Esophagus muscularis mucosa (tissue), 3 donors: ENCODE measurements around the gene PXMP4.

Experiments
- POLR2A ChIP-seq: fragments of 450-650 bp; IDR thresholded peaks from one replicate; pipeline ENCODE4 v1.6.1; 2017; ENCODE audit warnings: antibody characterized with exemption, moderate library complexity, mild to moderate bottlenecking, low read depth
- POLR2AphosphoS5 ChIP-seq, 2 donors: sonication (generic); formaldehyde crosslinking; IDR thresholded peaks; one replicate each; pipeline ENCODE4 v1.6.1; 2017; ENCODE audit warnings: antibody characterized with exemption in 2 of 2
- TF ChIP-seq, protein P1 (sequence below), 3 experiments: fragments of 200-600 bp in 2 of 3; fragments of 450-650 bp in 1 of 3; sonication (generic) in 2 of 3; IDR thresholded peaks; one replicate each; pipeline ENCODE4 v1.5.1; 2017 to 2019; ENCODE audit warnings: antibody characterized with exemption in 3 of 3, mild to moderate bottlenecking in 2 of 3, moderate library complexity in 1 of 3

DNA sequence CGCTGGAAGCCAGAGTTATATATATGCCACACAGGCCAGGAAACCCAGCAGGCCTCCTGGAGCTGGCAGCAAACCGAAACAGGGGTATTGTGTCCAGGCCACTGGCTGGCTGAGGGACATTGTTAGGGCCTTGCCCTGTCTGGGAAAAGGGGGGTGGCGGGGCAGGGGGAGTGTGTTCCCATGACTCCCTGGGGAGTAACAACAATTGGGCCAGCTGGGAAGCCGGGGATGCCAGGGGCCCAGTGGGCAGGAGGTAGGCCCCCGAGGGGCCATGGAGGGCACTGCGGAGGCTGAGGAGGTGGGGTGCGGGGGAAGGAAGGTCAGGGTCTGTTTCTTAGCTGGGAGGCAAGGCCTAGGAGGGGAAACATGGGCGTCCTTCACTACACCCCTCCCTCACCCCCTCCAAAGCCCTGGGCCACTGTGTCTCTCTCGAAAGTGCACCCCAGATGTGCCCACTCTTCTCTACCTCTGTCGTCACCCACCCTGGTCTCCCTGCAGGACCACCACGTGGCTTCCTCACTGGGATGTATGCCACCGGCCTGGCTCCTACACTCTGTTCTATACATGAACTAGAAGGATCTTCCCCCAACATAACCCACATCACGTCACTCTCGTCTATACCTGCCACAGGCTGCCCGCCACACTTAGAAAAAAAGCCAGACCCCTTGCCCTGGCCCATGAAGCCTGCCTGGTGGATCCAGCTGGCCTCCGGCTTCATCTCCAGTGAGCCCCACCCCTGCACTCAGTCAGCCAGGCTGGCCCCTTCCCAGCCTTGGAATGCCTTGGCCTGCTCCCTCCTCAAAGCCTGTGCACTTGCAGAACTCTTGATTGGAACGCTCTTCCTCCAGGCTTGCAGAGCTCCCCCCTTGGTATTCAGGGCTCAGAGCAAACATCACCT lies 26.1 kb downstream of the PXMP4 start:
- TF ChIP-seq, protein P1, sequence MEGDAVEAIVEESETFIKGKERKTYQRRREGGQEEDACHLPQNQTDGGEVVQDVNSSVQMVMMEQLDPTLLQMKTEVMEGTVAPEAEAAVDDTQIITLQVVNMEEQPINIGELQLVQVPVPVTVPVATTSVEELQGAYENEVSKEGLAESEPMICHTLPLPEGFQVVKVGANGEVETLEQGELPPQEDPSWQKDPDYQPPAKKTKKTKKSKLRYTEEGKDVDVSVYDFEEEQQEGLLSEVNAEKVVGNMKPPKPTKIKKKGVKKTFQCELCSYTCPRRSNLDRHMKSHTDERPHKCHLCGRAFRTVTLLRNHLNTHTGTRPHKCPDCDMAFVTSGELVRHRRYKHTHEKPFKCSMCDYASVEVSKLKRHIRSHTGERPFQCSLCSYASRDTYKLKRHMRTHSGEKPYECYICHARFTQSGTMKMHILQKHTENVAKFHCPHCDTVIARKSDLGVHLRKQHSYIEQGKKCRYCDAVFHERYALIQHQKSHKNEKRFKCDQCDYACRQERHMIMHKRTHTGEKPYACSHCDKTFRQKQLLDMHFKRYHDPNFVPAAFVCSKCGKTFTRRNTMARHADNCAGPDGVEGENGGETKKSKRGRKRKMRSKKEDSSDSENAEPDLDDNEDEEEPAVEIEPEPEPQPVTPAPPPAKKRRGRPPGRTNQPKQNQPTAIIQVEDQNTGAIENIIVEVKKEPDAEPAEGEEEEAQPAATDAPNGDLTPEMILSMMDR (IDR thresholded peaks at IDR 0.05) = no peak
- TF ChIP-seq POLR2A (no peak), POLR2AphosphoS5 (IDR thresholded peaks at IDR 0.05) (no peak)
